GM12892 (cell line): ENCODE data around the gene DAB1.

Experiments
- DNase-seq: peaks from one replicate; pipeline ENCODE4 v3.0.0; 2011; ENCODE audit not compliant: insufficient read length
- FAIRE-seq: peaks from 2 replicates; lab custom pipeline; 2011; peaks lifted over from hg19 to GRCh38; lab: Jason Lieb, UNC
- POLR2A ChIP-seq: IDR thresholded peaks from 2 replicates; pipeline ENCODE4 v1.6.1; 2011; ENCODE audit warnings: low read depth, low read length, control low read depth
- POLR2AphosphoS5 ChIP-seq: IDR thresholded peaks from 2 replicates; pipeline ENCODE4 v1.6.1; 2011; ENCODE audit warnings: low read depth, low read length, control low read depth
- TAF1 ChIP-seq: IDR thresholded peaks from 2 replicates; pipeline ENCODE4 v1.6.1; 2011; ENCODE audit warnings: low read depth, mild to moderate bottlenecking, control low read depth, low read length, borderline replicate concordance

The DAB1 gene

DNA sequence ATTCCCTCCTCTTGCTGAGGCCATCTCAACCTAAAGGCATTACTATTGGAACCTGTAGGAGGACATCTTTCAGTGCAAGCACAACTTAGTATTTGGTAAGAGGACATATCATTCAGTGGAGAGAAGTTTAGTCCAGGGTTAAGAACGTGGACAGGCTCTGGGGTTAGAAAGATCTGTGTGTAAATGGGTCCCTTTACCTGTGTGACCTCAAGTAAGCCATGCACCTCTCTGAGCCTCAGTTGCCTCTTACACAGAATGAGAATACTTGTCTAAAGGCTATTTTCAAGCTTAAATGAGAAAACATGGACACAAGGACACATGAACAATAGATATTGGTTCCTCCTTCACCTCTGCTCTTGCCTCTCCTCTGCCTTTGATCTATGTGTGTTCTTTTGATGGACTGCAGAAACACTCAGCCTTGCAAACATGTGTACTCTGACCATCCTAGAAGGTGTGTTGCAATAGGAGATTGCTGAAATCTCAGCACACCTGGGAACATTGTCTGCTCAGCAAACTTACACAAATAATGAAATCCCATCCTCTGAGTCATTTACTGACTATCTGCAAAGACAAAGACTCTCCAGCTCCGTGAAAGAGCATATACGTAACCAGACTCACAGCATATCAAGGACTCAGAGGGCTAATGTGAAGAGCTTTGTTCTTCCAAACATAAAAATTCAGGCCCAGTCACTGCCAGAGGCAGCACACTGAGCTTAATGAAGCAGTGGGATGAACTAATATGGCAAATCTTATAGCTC lies 143.8 kb downstream of the DAB1 start:
- FAIRE-seq (no peak), DNase-seq (no peak)
- TF ChIP-seq POLR2AphosphoS5 (no peak), POLR2A (no peak), TAF1 (no peak)

DNA sequence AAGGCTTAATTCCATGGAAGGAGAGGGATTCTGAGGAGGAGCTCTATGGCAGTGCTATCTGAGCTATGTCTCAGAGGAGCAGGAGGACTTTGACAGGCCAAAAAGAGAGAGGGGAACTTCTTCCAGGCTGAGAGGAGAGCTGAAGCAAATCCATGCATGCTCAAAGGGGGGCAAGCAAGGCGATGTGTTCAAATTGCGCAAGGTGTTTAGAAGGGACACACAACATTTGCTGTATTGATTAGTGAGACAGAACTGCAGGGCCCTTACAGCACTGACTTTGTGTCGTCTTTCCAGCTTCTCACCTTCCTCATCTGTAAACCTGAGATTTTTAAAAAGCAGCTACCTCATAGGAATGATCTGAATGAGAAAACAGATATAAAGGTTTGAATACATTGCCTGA lies 145.3 kb downstream of the DAB1 start:
- FAIRE-seq = no peak
- TF ChIP-seq POLR2AphosphoS5 (no peak), POLR2A (no peak), TAF1 (no peak)

DNA sequence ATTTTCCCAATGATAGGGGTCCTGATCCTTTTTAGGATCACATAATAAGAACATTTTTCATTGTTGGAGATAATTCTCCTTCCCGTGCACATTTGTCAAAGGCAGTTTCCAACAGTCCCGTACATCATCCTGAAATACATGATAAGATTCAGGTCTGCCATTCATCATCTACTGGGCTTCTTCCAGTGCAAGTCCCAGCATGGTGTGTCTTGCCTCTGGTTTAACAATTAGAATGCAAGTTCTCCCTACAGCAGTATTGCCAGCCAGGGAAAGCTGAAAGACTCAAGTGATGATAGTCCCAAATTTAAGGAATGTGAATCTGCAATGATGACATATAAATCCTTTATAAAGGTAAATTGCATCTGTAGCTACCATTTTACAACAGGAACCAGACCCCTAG lies 146.2 kb downstream of the DAB1 start:
- DNase-seq (no peak), FAIRE-seq (no peak)

More for the DNA sequence above, 145.3 kb downstream of the DAB1 start:
- DNase-seq = no peak

DNA sequence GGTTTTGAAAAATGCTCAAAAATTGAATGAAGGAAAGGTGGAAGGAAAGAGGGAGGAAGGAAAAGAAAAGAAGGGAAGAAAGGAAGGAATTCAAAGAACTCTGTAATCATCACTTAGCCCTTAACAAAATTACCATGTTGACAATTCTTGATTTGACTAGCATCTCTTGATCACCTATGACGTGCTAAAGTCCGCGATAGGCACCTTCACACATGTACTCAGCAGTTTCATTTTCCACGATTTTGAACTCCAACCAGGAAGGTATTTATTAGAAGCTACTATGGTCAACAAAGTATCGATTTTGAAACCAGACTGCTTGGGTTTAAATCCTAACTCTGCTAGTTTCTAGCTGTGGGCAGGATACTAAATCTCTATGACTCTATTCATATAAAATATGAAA lies 146.9 kb downstream of the DAB1 start:
- DNase-seq (no peak), FAIRE-seq (no peak)
- TF ChIP-seq TAF1 (no peak), POLR2AphosphoS5 (no peak)

More for the DNA sequence above, 146.2 kb downstream of the DAB1 start:
- no peak for TF ChIP-seq POLR2A
- TF ChIP-seq TAF1 = no peak
- no peak for TF ChIP-seq POLR2AphosphoS5

DNA sequence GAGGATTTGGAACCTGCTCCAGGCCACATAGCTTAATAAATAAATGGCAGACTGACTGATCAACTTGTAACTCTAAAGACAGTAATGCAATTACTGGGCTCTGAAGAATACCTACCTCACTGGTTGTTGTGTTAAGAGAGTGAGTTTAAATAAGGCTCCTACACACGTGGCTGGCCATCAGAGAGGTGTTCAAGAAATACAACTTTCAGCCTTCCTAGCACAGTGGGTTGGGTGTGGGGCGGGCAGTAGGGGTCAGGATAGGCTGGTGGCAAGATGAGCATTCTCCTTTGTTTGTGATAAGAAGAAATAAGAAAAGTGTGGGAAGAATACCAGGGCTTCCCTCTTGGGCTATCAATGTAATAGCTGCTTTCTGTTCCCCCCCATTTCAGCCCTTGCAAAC lies 151.3 kb downstream of the DAB1 start:
- DNase-seq (no peak), FAIRE-seq (no peak)
- TF ChIP-seq TAF1 (no peak), POLR2AphosphoS5 (no peak), POLR2A (no peak)

DNA sequence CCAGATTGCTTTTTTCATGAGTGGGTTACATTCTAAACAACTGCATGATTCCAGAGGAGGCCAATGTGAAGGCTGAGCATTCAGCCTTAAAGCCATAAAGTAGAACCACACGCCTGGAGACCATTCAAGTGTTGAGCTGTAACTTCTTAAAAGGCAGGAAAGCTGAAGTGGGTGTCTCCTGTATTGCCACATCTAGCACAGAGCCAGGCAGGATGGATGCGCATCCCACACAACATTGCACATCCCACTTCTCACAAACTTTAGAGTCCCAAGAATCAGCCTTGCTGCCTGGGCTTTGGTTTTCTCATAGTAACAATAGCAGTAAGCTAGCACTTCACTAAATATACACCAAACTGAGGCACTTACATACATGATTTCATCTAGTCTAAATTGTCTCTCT lies 151.7 kb downstream of the DAB1 start:
- no peak for TF ChIP-seq POLR2A
- TF ChIP-seq POLR2AphosphoS5 = no peak
- no peak for TF ChIP-seq TAF1
- FAIRE-seq (no peak), DNase-seq (no peak)

DNA sequence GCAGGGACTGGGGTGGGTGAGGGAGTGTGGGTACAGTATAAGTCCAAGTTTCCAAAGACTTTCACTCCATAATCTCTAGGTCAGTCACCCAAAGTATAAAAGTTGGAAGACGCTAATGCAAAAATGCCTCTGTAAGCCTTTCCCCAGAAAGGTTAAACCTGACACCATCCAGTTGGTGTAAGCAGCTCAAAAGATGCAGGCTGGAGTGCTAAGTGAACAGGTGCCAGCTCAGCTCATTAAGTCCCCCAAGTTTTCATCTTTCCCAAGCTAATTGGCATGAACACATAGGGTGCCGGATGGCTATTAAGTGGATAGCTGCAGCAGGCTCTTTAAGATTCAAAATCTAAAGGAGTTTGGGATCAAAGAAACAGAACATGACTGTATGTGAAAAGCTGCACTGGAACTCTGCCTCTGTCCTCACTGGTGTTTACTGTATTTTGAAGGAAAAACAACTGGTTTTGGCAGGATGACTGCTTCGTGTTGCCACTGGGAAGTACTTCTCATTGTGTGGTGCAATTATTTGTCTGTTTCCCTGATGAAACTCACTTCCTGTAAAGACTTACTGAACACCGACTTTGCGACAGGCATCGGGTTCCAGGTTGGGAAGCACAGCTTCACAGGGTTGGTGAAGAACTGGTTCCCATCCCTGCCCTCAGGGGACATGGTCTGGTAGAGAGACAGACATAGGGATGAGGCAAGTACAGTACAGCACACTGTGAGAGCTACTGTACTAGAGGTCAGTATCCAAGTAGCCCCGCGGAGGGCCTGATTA lies 152.7 kb downstream of the DAB1 start:
- FAIRE-seq (no peak), DNase-seq (no peak)
- TF ChIP-seq POLR2A (no peak), TAF1 (no peak), POLR2AphosphoS5 (no peak)

DNA sequence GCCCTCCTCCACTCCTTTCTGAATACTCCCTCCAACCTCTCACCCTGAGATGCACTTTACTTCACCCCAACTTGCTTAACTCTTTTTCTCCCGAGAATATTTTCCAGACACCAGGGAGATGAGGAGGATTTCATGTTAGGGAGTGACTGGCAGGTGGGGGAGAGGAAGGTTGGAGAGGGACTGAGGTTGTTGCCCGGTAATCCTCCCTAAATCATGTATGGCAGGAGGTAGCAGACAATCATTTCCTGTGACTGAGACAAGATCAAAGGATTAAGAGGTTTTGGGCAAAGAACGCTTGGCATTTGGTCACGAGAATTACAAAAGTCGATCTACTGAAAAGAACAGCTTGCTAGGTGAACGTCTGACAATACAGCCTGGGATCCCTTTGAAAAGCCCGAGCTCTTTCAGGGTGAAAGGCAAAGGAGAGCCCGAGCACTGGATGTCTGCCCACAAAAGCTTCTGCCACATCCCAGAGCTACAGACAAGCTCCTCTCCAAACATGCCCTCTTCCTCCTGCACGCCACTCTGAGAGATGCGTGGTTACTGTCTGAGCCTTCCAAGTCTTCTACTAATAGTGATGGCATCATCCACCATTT lies 154.1 kb downstream of the DAB1 start:
- TF ChIP-seq POLR2A = no peak
- TF ChIP-seq POLR2AphosphoS5 = no peak
- TF ChIP-seq TAF1 = no peak
- DNase-seq (no peak), FAIRE-seq (no peak)

DNA sequence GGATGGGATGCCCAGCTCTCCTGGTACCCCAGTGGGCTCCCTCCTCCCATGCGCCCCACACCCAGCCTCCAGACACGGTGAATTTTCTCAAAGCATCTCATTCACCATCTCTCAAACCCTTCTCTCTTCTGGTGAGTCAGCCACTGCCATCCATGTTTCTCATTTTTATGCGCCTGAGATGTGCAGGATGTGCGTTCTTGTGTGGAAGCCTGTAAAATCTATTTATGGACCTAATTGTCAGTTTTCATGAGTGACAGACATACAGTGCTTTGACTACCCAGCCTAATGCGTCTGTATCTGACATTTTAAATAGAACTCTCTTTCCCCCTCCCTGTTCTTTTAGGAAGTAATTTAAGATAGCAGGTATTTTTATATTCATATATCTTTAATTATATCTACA lies 158.8 kb downstream of the DAB1 start:
- DNase-seq (no peak), FAIRE-seq (no peak)
- TF ChIP-seq POLR2A (no peak), TAF1 (no peak), POLR2AphosphoS5 (no peak)

DNA sequence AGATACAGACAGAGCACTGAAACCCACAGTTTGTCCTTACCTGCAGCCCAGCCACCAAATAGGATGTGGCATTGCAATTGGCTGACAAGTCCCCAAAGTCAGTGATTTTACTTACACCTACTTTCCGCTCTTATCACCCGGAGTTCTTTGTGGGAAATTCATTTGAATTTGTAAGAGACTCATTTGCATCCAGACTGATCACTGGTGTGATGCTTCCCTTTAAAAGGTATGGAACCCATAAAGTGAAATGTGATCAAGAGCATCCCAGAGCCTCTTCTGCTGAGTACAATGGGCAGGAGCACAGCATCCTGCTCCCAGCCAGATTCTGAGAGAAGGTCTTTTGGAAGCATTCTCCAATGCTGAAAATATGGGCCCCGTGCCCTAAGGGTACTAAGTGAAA lies 161.4 kb downstream of the DAB1 start:
- TF ChIP-seq POLR2AphosphoS5 = no peak
- no peak for TF ChIP-seq POLR2A
- no peak for TF ChIP-seq TAF1
- DNase-seq (no peak), FAIRE-seq (no peak)

DNA sequence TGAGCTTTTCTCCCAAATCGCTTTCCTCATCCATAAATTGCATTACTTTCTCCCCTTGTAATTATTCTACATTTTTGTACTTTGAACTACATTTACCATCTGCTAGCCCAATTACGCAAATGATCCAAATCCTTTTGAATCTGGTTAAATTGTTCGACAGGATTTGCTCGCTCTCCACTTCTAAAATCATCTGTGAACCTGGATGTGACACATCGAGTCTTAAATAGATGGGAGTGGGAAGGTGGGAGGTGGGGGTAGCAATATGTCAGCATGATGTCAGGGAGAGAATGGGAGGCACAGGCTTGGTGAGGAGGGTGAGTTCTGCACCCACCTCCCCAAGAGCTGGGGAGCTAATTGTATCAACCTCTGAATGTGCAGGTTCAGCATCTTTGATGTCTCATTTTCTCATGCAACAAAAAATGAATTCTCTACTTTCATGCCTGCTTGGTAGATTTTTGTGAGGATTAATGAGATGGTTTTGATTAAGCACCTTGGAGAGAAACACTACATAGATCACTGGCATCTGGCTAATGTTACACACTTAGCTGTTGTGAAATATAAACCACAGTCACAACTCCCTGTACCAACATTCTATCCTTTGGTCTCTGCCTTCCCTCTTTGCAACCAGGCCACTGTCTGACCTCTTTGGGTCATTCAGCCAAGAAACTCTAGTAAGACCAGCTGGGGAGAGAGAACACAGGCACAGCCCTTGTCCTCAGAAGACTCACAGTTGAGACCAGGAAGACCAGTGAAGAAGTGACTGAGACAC lies 165.1 kb downstream of the DAB1 start:
- TF ChIP-seq TAF1 (no peak), POLR2AphosphoS5 (no peak), POLR2A (no peak)
- FAIRE-seq (no peak), DNase-seq (no peak)
